Keratinocyte (primary cell): ENCODE data around the gene PRSS50. TPM values are rescaled to one million over a fixed set of nuclear protein-coding genes. Genes with fewer than 3 reads are reported as not detected.

ENCODE experiments used
- DNase-seq: peaks from one replicate; pipeline ENCODE4 v3.0.0-alpha.2; 2011; ENCODE audit warnings: low read depth, missing footprints, low spot score
- FAIRE-seq: peaks from 2 replicates; lab custom pipeline; 2011; peaks lifted over from hg19 to GRCh38; lab: Jason Lieb, UNC
- H2AFZ ChIP-seq: 2 replicates; pipeline ENCODE4 v1.6.0; 2012; ENCODE audit warnings: low read length, control low read depth, inconsistent platforms; ENCODE audit not compliant: control insufficient read depth
- H3K27ac ChIP-seq: 2 replicates; pipeline ENCODE4 v1.5.1; 2011; ENCODE audit warnings: low read length; ENCODE audit not compliant: control insufficient read depth, insufficient read depth
- H3K27me3 ChIP-seq: 3 replicates; pipeline ENCODE4 v1.6.0; 2011; ENCODE audit warnings: low read length; ENCODE audit not compliant: control insufficient read depth, insufficient read depth; ENCODE audit errors: extremely low read depth
- H3K36me3 ChIP-seq, 2 experiments: 2 replicates in 1 of 2; 3 replicates in 1 of 2; pipeline ENCODE4 v1.5.1; 2011; ENCODE audit warnings: low read length in 2 of 2, mild to moderate bottlenecking in 1 of 2; ENCODE audit not compliant: control insufficient read depth in 2 of 2, insufficient read depth in 2 of 2; ENCODE audit errors: extremely low read depth in 1 of 2
- H3K4me1 ChIP-seq: 3 replicates; pipeline ENCODE4 v1.5.1; 2011; ENCODE audit warnings: low read length; ENCODE audit not compliant: control insufficient read depth, insufficient read depth; ENCODE audit errors: extremely low read depth
- H3K4me2 ChIP-seq: 3 replicates; pipeline ENCODE4 v1.6.0; 2011; ENCODE audit warnings: low read depth, low read length; ENCODE audit not compliant: control insufficient read depth, insufficient read depth; ENCODE audit errors: extremely low read depth
- H3K4me3 ChIP-seq, 3 experiments: fragments of 200-600 bp in 1 of 3; sonication (generic) in 1 of 3; 2 replicates in 2 of 3; 3 replicates in 1 of 3; pipeline ENCODE4 v1.5.1; 2011 to 2016; ENCODE audit warnings: low read length in 3 of 3, mild to moderate bottlenecking in 3 of 3, control low read depth in 2 of 3, inconsistent platforms in 1 of 3, low read depth in 1 of 3, mixed read lengths in 1 of 3, mixed run types in 1 of 3, moderate library complexity in 1 of 3; ENCODE audit not compliant: control insufficient read depth in 2 of 3, insufficient read depth in 2 of 3; ENCODE audit errors: extremely low read depth in 1 of 3
- H3K79me2 ChIP-seq: 2 replicates; pipeline ENCODE4 v1.6.0; 2012; ENCODE audit warnings: low read length; ENCODE audit not compliant: control insufficient read depth, insufficient read depth
- H3K9ac ChIP-seq: 3 replicates; pipeline ENCODE4 v1.6.0; 2011; ENCODE audit warnings: low read length; ENCODE audit not compliant: control insufficient read depth, insufficient read depth; ENCODE audit errors: extremely low read depth
- H3K9me1 ChIP-seq: 3 replicates; pipeline ENCODE4 v1.6.0; 2011; ENCODE audit warnings: low read length; ENCODE audit not compliant: control insufficient read depth, insufficient read depth; ENCODE audit errors: extremely low read depth
- H3K9me3 ChIP-seq: 2 replicates; pipeline ENCODE4 v1.5.1; 2012; ENCODE audit warnings: low read depth, low read length; ENCODE audit not compliant: control insufficient read depth
- H4K20me1 ChIP-seq: 3 replicates; pipeline ENCODE4 v1.6.0; 2011; ENCODE audit warnings: low read length; ENCODE audit not compliant: control insufficient read depth, insufficient read depth; ENCODE audit errors: extremely low read depth
- CTCF ChIP-seq, 3 experiments: IDR thresholded peaks in 1 of 3; conservative IDR thresholded peaks in 1 of 3; optimal IDR thresholded peaks in 1 of 3; 2 replicates in 2 of 3; 3 replicates in 1 of 3; pipeline versions ENCODE3 to v1.5.1; 2011; ENCODE audit warnings: low read length in 3 of 3, mild to moderate bottlenecking in 3 of 3, moderate library complexity in 2 of 3, control low read depth in 1 of 3, inconsistent platforms in 1 of 3; ENCODE audit not compliant: insufficient read depth in 2 of 3; ENCODE audit errors: extremely low read depth in 1 of 3
- EZH2 ChIP-seq: IDR thresholded peaks from one replicate; pipeline ENCODE4 v1.6.1; 2012; ENCODE audit warnings: inconsistent platforms, mild to moderate bottlenecking, low read length, moderate library complexity
- dilution Hi-C: fragments of 300-500 bp; cut with MboI; formaldehyde crosslinking; loops from one replicate; pipeline ENCODE4 v1.7.0; 2020; ENCODE audit warnings: low sequenced_read_pairs; ENCODE audit not compliant: extremely low pct_ligation_motif_present
- polyA plus RNA-seq, 5 experiments: library from polyadenylated mRNA; depleted of rRNA in 3 of 5; stranded (reverse) in 3 of 5; stranded (forward) in 1 of 5; unstranded in 1 of 5; fragments of >200 nt; gene quantifications; 1 replicate in 1 of 5; 2 replicates in 3 of 5; 3 replicates in 1 of 5; pipeline versions ENCODE4 v1.2.1 to v1.2.3, GENCODE V29; 2011 to 2012; ENCODE audit warnings: missing spikeins in 2 of 5, low read depth in 1 of 5, low replicate concordance in 1 of 5

Gene PRSS50
- polyA plus RNA-seq, 1 donor (not counting 4 experiments of a cell fraction or from before 2014, with no cell fraction given): not detected

- no peaks in the 10 kb centered on the region for H3K79me2 ChIP-seq
- H3K27ac ChIP-seq: no peak overlapping the region
- H3K9me1 ChIP-seq: no peaks in the 10 kb centered on the region
- no peak for TF ChIP-seq EZH2
- no peak for TF ChIP-seq CTCF (optimal IDR thresholded peaks at IDR 0.05 in 1 of 3, IDR thresholded peaks at IDR 0.05 in 1 of 3, conservative IDR thresholded peaks at IDR 0.05 in 1 of 3; ENCODE audit: extremely low read depth in 1 of 3, insufficient read depth in 2 of 3, low read length in 3 of 3)
- H3K9me3 ChIP-seq: no peaks in the 10 kb centered on the region
- H3K36me3 ChIP-seq: peaks cover 8 to 9% of the 10 kb centered on the region in 2 experiments
- H3K4me1 ChIP-seq: no peaks in the 10 kb centered on the region
- H3K4me2 ChIP-seq: no peak overlapping the region
- no peak overlapping the region for H2AFZ ChIP-seq
- dilution Hi-C loops: no loop called here
- no peaks in the 10 kb centered on the region for H4K20me1 ChIP-seq
- H3K9ac ChIP-seq: no peak overlapping the region
- no peaks in the 10 kb centered on the region for H3K27me3 ChIP-seq
- H3K4me3 ChIP-seq: no peak overlapping the region
- DNase-seq: no peak
- FAIRE-seq: no peak
These were observed 51.2 kb downstream of the PRSS50 start for GRCh38 chr3:46666453-46666845.

- Histone ChIP-seq H3K9ac (no peak overlapping the region), H2AFZ (no peak overlapping the region), H3K79me2 (no peaks in the 10 kb centered on the region), H3K9me3 (no peaks in the 10 kb centered on the region), H4K20me1 (no peaks in the 10 kb centered on the region), H3K27me3 (no peaks in the 10 kb centered on the region), H3K4me1 (peaks cover 4% of the 10 kb centered on the region), H3K4me3 (no peak overlapping the region), H3K4me2 (no peak overlapping the region), H3K36me3 (peaks cover 2 to 4% of the 10 kb centered on the region in 2 experiments), H3K9me1 (no peaks in the 10 kb centered on the region), H3K27ac (no peak overlapping the region)
- dilution Hi-C loops: no loop called here
- TF ChIP-seq CTCF (optimal IDR thresholded peaks at IDR 0.05 in 1 of 3, IDR thresholded peaks at IDR 0.05 in 1 of 3, conservative IDR thresholded peaks at IDR 0.05 in 1 of 3; ENCODE audit: extremely low read depth in 1 of 3, insufficient read depth in 2 of 3, low read length in 3 of 3): no peak
- TF ChIP-seq EZH2: no peak
- DNase-seq: no peak
- FAIRE-seq: no peak
These were observed 51.8 kb downstream of the PRSS50 start for GRCh38 chr3:46665763-46666452.
